Esophagus squamous epithelium (tissue), 5 donors: ENCODE results near the gene NKD2. TPM values are rescaled to one million over a fixed set of nuclear protein-coding genes. Genes with fewer than 3 reads are reported as not detected.

Experiments used
- DNase-seq: peaks from one replicate; lab custom pipeline; 2025; lab: John Stamatoyannopoulos, UW
- H3K27ac ChIP-seq, 4 donors: fragments of 200-600 bp; sonication (generic); one replicate each; pipeline ENCODE4 v1.5.1; 2016 to 2019; ENCODE audit warnings: mild to moderate bottlenecking in 1 of 4
- H3K27me3 ChIP-seq, 4 donors: fragments of 200-600 bp; sonication (generic); 1 replicate in 3 of 4; 2 replicates in 1 of 4; pipeline versions ENCODE4 v1.5.1 to v1.6.0; 2017 to 2021; ENCODE audit warnings: antibody characterized with exemption in 1 of 4
- H3K36me3 ChIP-seq, 3 donors: fragments of 200-600 bp; sonication (generic); one replicate each; pipeline ENCODE4 v1.5.1; 2016 to 2019
- H3K4me1 ChIP-seq, 3 donors: fragments of 200-600 bp; sonication (generic); one replicate each; pipeline ENCODE4 v1.5.1; 2017 to 2019
- H3K4me3 ChIP-seq, 4 donors: fragments of 200-600 bp; sonication (generic); 1 replicate in 3 of 4; 2 replicates in 1 of 4; pipeline ENCODE4 v1.5.1; 2016 to 2019; ENCODE audit warnings: mild to moderate bottlenecking in 2 of 4, moderate library complexity in 1 of 4
- H3K9me3 ChIP-seq, 3 donors: fragments of 200-600 bp; sonication (generic); one replicate each; pipeline ENCODE4 v1.5.1; 2016 to 2019
- CTCF ChIP-seq, 6 experiments: fragments of 450-650 bp in 4 of 6; fragments of 200-600 bp in 2 of 6; sonication (generic) in 2 of 6; IDR thresholded peaks; one replicate each; pipeline ENCODE4 v1.5.1; 2016 to 2019; ENCODE audit warnings: antibody characterized with exemption in 6 of 6, mild to moderate bottlenecking in 4 of 6, moderate library complexity in 4 of 6
- POLR2A ChIP-seq, 4 donors: fragments of 450-650 bp; IDR thresholded peaks; one replicate each; pipeline ENCODE4 v1.6.1; 2017; ENCODE audit warnings: antibody characterized with exemption in 4 of 4, mild to moderate bottlenecking in 4 of 4, moderate library complexity in 3 of 4
- WGBS, 2 donors: methylation state at CpG; one replicate each; pipeline ENCODE4 v1.1.5; 2018; 5-methylcytosine and 5-hydroxymethylcytosine counted together
- intact Hi-C: fragments of 100-400 bp; cut with DNase I; formaldehyde crosslinking; loops from one replicate; pipeline ENCODE4 v1.15.0; 2022
- total RNA-seq, 4 donors: library from RNA; depleted of rRNA; stranded (reverse); fragments of >200 nt; gene quantifications; one replicate each; pipeline ENCODE4 v1.1.0, GENCODE V29; 2016
- donor health status: DM: yes; HTN: yes; CAD: no.

Gene NKD2
- total RNA-seq, 4 donors from 2014 or later, result 1.2 to 11.3 (median 1.5) TPM

GRCh38 chr5:1057485-1058082 is 49.0 kb downstream of the NKD2 start:
- Histone ChIP-seq H3K4me1 (peaks cover 0 to 9% (median 4%) of the 10 kb centered on the region in 3 donors), H3K9me3 (no peaks in the 10 kb centered on the region), H3K36me3 (peaks cover 0 to 80% (median 3%) of the 10 kb centered on the region in 3 donors), H3K27me3 (no peaks in the 10 kb centered on the region), H3K4me3 (no peak overlapping the region), H3K27ac (no peak overlapping the region)
- WGBS, 2 donors, result 85 to 86% methylated on average over 14 to 19 of the region's 36 CpGs
- no peak for TF ChIP-seq POLR2A (IDR thresholded peaks at IDR 0.05)
- no peak for TF ChIP-seq CTCF (IDR thresholded peaks at IDR 0.05)
- DNase-seq, result no peak
- intact Hi-C loops, result no loop called here

- H3K9me3 ChIP-seq, result no peaks in the 10 kb centered on the region
- intact Hi-C loops, result no loop called here
- H3K27me3 ChIP-seq, result no peaks in the 10 kb centered on the region
- whole genome bisulfite sequencing, 2 donors, result 90 to 96% methylated on average over 9 to 24 of the region's 36 CpGs
- no peak overlapping the region for H3K27ac ChIP-seq
- peaks cover 0 to 2% (median 0%) of the 10 kb centered on the region in 3 donors for H3K4me1 ChIP-seq
- TF ChIP-seq POLR2A (IDR thresholded peaks at IDR 0.05), result no peak
- no peak for TF ChIP-seq CTCF (IDR thresholded peaks at IDR 0.05)
- H3K36me3 ChIP-seq, result peaks cover 0 to 80% (median 0%) of the 10 kb centered on the region in 3 donors
- no peak for DNase-seq
- H3K4me3 ChIP-seq, result no peak overlapping the region
Measured at GRCh38 chr5:1058083-1058945, 49.7 kb downstream of the NKD2 start.

- Histone ChIP-seq H3K27ac (no peak overlapping the region), H3K9me3 (no peaks in the 10 kb centered on the region), H3K27me3 (no peaks in the 10 kb centered on the region), H3K4me3 (no peak overlapping the region), H3K4me1 (no peaks in the 10 kb centered on the region), H3K36me3 (peaks cover 0 to 88% (median 4%) of the 10 kb centered on the region in 3 donors)
- intact Hi-C loops, result no loop called here
- no peak for DNase-seq
- 89 to 90% methylated on average over 2 to 5 of the region's 34 CpGs for WGBS, 2 donors
- no peak for TF ChIP-seq CTCF (IDR thresholded peaks at IDR 0.05)
- no peak for TF ChIP-seq POLR2A (IDR thresholded peaks at IDR 0.05)
Measured at GRCh38 chr5:1058988-1059883, 50.6 kb downstream of the NKD2 start.

- H3K4me1 ChIP-seq, result no peaks in the 10 kb centered on the region
- WGBS, 2 donors, result 90 to 93% methylated on average over 2 to 7 of the region's 17 CpGs
- TF ChIP-seq POLR2A (IDR thresholded peaks at IDR 0.05) (no peak), CTCF (IDR thresholded peaks at IDR 0.05) (no peak)
- no peak overlapping the region for H3K27ac ChIP-seq
- H3K4me3 ChIP-seq, result no peak overlapping the region
- intact Hi-C loops, result no loop called here
- no peaks in the 10 kb centered on the region for H3K27me3 ChIP-seq
- peaks cover 0 to 86% (median 6%) of the 10 kb centered on the region in 3 donors for H3K36me3 ChIP-seq
- DNase-seq, result no peak
- no peaks in the 10 kb centered on the region for H3K9me3 ChIP-seq
Measured at GRCh38 chr5:1059884-1060263, 51.3 kb downstream of the NKD2 start.
